Measurements from ENCODE around the gene IPO11. TPM values are rescaled to one million over a fixed set of nuclear protein-coding genes. Genes with fewer than 3 reads are reported as not detected.
A peak's percentile ranks its signal among the peaks of the same experiment; 100 is the strongest.

Gene IPO11
- total and polyA plus RNA-seq, 2 of the 13 experiments (the other 11 are each of a cell fraction or from before 2014, with no cell fraction given): 13.9 to 24.4 TPM

- TF ChIP-seq HOMEZ (CRISPR knock-in tag; IDR thresholded peaks at IDR 0.05; ENCODE audit: low read depth): no peak
Measured at GRCh38 chr5:62547945-62548630, 135.5 kb downstream of the IPO11 start (continued).

GRCh38 chr5:62550103-62550502 is 137.5 kb downstream of the IPO11 start:
- no peak for FAIRE-seq
- in situ Hi-C loops (cut with HindIII; ENCODE audit: extremely low pct_ligation_motif_present, low pct_unique_long_range_greater_than_20kb): no loop called here
- peak; percentile 59; the same call in 1 of the 2 replicates for TF ChIP-seq NFE2L2 (IDR thresholded peaks at IDR 0.05; ENCODE audit: low read length)
- TF ChIP-seq, protein P1, sequence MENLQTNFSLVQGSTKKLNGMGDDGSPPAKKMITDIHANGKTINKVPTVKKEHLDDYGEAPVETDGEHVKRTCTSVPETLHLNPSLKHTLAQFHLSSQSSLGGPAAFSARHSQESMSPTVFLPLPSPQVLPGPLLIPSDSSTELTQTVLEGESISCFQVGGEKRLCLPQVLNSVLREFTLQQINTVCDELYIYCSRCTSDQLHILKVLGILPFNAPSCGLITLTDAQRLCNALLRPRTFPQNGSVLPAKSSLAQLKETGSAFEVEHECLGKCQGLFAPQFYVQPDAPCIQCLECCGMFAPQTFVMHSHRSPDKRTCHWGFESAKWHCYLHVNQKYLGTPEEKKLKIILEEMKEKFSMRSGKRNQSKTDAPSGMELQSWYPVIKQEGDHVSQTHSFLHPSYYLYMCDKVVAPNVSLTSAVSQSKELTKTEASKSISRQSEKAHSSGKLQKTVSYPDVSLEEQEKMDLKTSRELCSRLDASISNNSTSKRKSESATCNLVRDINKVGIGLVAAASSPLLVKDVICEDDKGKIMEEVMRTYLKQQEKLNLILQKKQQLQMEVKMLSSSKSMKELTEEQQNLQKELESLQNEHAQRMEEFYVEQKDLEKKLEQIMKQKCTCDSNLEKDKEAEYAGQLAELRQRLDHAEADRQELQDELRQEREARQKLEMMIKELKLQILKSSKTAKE (CRISPR knock-in tag; IDR thresholded peaks at IDR 0.05; ENCODE audit: borderline replicate concordance): no peak

More at GRCh38 chr5:62550103-62550502, 137.5 kb downstream of the IPO11 start:
- BruUV-seq (replicated peaks): no TSS peak
- ChIA-PET POLR2A (no interaction called here), CTCF (ENCODE audit: low intra/inter-chr PET ratio, low total read pairs) (no interaction called here)
- H3K27ac ChIP-seq (ENCODE audit: extremely low read length, insufficient read depth, low read length): no peak overlapping the region
- H4K20me1 ChIP-seq (ENCODE audit: insufficient read depth, low read length): no peaks in the 10 kb centered on the region
- no peaks in the 10 kb centered on the region for H3K27me3 ChIP-seq (ENCODE audit: control insufficient read depth in 1 of 2, insufficient read depth in 2 of 2, low read length in 2 of 2)
- H3K36me3 ChIP-seq (replicated peaks in 1 of 2; ENCODE audit: control insufficient read depth in 1 of 2, insufficient read depth in 2 of 2, low read length in 2 of 2): peaks cover 2 to 14% of the 10 kb centered on the region in 2 experiments; a peak in 3 of 5 replicates
- H3K4me1 ChIP-seq (ENCODE audit: insufficient read depth, low read length): no peaks in the 10 kb centered on the region
- H3K79me2 ChIP-seq (ENCODE audit: insufficient read depth, low read length): no peaks in the 10 kb centered on the region
- H3K9ac ChIP-seq (ENCODE audit: insufficient read depth, low read depth, low read length): no peak overlapping the region
- intact Hi-C loops (cut with micrococcal nuclease; ENCODE audit: unreplicated experiment): no loop called here
- DNase-seq (ENCODE audit: low spot score) (no peak), ATAC-seq (no peak)
- H3K4me3 ChIP-seq (replicated peaks in 1 of 3; ENCODE audit: insufficient read depth in 1 of 3, low read depth in 2 of 3, low read length in 3 of 3): no peak overlapping the region
- H3K9me3 ChIP-seq (ENCODE audit: low read length): no peaks in the 10 kb centered on the region
- no peak overlapping the region for H3K4me2 ChIP-seq (ENCODE audit: low read depth, low read length)
- no peak overlapping the region for H2AFZ ChIP-seq (ENCODE audit: low read length)
- 94% methylated on average over 2 of the region's 2 CpGs for WGBS (ENCODE audit: low lambda C conversion rate)

Measured in HepG2 (cell line).